ENCODE data around the gene ITGB6. TPM values are rescaled to one million over a fixed set of nuclear protein-coding genes. Genes with fewer than 3 reads are reported as not detected.

ITGB6 gene
- total RNA-seq, 1 donor from 2014 or later = 17.2 TPM

DNA sequence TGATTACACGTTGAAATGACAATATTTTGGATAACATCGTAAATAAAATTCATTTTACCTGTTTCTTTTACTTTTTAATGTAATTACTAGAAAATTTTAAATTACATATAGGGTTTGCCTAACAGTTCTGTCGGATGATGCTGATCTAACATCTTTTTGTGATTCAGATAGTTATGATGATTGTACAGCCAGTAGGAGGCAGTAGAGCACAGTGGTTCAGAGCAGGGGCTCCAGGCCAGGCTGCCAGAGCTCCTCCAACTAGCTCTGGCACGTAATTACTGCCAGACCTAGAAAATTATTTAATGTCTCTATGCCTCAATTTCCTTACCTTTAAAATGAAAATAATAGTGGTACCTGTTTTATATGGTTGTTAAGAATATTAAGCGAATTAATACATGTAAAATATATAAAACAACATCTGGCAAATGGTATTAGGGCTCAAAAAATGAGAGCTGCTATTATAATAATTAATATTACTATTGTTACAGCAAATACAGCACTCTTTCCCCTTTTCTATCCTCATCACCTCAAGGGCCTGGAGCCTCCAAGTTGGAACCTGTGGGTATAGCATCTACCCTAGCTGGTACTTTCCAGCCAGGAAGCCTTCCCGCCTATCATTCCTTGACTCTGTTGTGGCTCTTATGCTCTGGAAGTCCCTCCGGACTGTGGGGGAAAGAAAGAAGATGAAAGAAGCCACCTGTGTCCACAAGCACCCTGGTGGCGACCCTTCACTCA lies 90.0 kb downstream of the ITGB6 start:
- no peaks in the 10 kb centered on the region for H3K36me3 ChIP-seq
- H3K4me1 ChIP-seq = peaks cover 5% of the 10 kb centered on the region
- H3K9me3 ChIP-seq = no peaks in the 10 kb centered on the region
- peak overlapping the region; percentile 56 for H3K27ac ChIP-seq
- TF ChIP-seq, protein P1, sequence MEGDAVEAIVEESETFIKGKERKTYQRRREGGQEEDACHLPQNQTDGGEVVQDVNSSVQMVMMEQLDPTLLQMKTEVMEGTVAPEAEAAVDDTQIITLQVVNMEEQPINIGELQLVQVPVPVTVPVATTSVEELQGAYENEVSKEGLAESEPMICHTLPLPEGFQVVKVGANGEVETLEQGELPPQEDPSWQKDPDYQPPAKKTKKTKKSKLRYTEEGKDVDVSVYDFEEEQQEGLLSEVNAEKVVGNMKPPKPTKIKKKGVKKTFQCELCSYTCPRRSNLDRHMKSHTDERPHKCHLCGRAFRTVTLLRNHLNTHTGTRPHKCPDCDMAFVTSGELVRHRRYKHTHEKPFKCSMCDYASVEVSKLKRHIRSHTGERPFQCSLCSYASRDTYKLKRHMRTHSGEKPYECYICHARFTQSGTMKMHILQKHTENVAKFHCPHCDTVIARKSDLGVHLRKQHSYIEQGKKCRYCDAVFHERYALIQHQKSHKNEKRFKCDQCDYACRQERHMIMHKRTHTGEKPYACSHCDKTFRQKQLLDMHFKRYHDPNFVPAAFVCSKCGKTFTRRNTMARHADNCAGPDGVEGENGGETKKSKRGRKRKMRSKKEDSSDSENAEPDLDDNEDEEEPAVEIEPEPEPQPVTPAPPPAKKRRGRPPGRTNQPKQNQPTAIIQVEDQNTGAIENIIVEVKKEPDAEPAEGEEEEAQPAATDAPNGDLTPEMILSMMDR (IDR thresholded peaks at IDR 0.05) = peak; percentile 69 to 86 (median 71)
- TF ChIP-seq POLR2AphosphoS5 (IDR thresholded peaks at IDR 0.05; ENCODE audit: insufficient read depth in 1 of 2, low read depth in 1 of 2) (no peak), POLR2A (IDR thresholded peaks at IDR 0.05) (no peak)
- intact Hi-C loops (cut with DNase I) = loop anchor here (5.0 kb wide), 1 partner anchor 877 kb away; no protein-coding TSS in a partner anchor
- H3K4me3 ChIP-seq = no peak overlapping the region
- no peak for DNase-seq (ENCODE audit: extremely low spot score in 2 of 2)
- H3K27me3 ChIP-seq = no peaks in the 10 kb centered on the region

DNA sequence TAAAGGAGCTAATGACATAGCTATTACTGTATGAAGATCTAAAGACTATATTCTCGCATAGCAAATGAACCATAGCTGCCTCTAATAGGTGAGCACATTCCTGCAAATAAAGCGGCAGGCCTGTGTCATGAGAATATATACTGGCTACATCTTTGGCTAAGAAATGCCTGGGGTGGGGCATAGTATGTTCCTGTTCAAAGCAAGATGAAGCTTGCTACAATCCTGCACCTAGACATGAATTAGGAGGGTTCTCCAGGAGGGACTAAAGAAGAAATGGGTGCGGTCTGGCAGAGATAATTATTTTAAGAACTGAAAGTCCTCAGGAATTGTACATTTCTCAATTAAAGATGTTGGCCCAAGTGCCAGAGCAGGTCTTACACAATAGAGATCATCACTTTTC lies 90.8 kb downstream of the ITGB6 start:
- Histone ChIP-seq H3K9me3 (no peaks in the 10 kb centered on the region), H3K36me3 (no peaks in the 10 kb centered on the region), H3K27me3 (no peaks in the 10 kb centered on the region), H3K27ac (no peak overlapping the region), H3K4me1 (peaks cover 5% of the 10 kb centered on the region), H3K4me3 (no peak overlapping the region)
- DNase-seq (ENCODE audit: extremely low spot score in 2 of 2) = no peak
- intact Hi-C loops (cut with DNase I) = no loop called here
- TF ChIP-seq POLR2AphosphoS5 (IDR thresholded peaks at IDR 0.05; ENCODE audit: insufficient read depth in 1 of 2, low read depth in 1 of 2) = no peak
- TF ChIP-seq POLR2A (IDR thresholded peaks at IDR 0.05) = no peak
- TF ChIP-seq, protein P1 (IDR thresholded peaks at IDR 0.05) = no peak

DNA sequence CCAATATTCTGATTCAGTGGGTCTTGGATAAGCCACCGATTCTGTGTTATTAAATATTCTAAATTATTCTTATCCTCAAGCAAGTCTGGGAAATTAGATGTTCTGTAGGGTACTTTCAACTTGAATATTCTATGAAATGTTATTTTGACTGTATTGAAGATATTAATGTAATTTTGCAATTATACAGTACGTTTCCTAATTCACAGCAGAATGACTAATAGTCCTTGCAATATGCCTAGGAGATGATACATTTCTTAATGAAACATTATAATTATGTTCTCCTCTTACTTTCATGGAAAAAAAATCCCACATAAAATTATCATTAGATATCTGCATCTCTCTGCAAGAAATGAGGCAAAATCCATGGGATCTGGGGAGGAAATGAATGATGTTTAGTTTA lies 91.4 kb downstream of the ITGB6 start:
- Histone ChIP-seq H3K4me3 (no peak overlapping the region), H3K27ac (no peak overlapping the region), H3K9me3 (no peaks in the 10 kb centered on the region), H3K36me3 (no peaks in the 10 kb centered on the region), H3K4me1 (peaks cover 5% of the 10 kb centered on the region), H3K27me3 (no peaks in the 10 kb centered on the region)
- DNase-seq (ENCODE audit: extremely low spot score in 2 of 2) = no peak
- intact Hi-C loops (cut with DNase I) = no loop called here
- TF ChIP-seq POLR2AphosphoS5 (IDR thresholded peaks at IDR 0.05; ENCODE audit: insufficient read depth in 1 of 2, low read depth in 1 of 2) = no peak
- TF ChIP-seq, protein P1 (IDR thresholded peaks at IDR 0.05) = no peak
- TF ChIP-seq POLR2A (IDR thresholded peaks at IDR 0.05) = no peak

DNA sequence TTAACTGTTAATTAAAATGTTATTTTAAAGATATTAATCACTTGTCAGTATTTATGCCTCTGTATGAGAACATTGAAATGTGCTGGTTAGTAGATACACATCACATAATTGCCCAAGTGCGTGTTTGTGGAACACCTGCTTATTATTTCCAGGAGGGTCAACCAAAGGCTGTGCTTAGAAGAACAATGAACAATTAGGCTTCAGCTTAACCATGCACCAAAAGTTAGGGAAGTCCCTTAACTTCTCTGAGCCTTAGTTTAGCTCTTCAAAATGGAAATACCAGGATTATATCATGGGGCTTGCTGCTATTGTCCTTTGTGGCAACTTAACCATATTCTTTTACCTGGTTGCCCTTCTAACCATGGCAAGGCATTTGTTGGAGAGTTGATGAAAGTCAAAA lies 94.7 kb downstream of the ITGB6 start:
- Histone ChIP-seq H3K27me3 (no peaks in the 10 kb centered on the region), H3K9me3 (no peaks in the 10 kb centered on the region), H3K27ac (no peak overlapping the region), H3K4me1 (peaks cover 2% of the 10 kb centered on the region), H3K4me3 (no peak overlapping the region), H3K36me3 (no peaks in the 10 kb centered on the region)
- TF ChIP-seq, protein P1 (IDR thresholded peaks at IDR 0.05) = no peak
- TF ChIP-seq POLR2A (IDR thresholded peaks at IDR 0.05) = no peak
- TF ChIP-seq POLR2AphosphoS5 (IDR thresholded peaks at IDR 0.05; ENCODE audit: insufficient read depth in 1 of 2, low read depth in 1 of 2) = no peak
- intact Hi-C loops (cut with DNase I) = no loop called here
- no peak for DNase-seq (ENCODE audit: extremely low spot score in 2 of 2)

DNA sequence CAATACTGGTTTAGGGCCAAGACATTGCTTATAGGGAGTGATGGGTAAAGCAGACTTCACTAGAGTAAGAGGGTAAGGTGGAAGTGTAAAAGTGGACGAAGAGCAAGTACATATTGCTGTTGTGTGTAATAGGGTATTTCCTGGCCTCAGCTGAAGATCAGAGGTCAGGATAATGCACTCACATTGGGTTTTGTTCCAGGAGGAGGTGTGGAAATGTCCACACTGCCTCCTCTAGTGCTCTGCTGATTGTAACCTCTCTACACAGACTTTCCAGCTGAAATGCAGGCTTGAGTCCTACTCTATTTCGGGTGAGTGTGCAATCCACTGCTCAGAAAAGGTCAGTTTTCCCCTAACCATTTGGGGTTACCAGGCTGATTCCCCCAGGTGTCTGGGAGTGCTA lies 96.0 kb downstream of the ITGB6 start:
- Histone ChIP-seq H3K9me3 (no peaks in the 10 kb centered on the region), H3K36me3 (no peaks in the 10 kb centered on the region), H3K4me3 (no peak overlapping the region), H3K27me3 (no peaks in the 10 kb centered on the region), H3K27ac (no peak overlapping the region), H3K4me1 (no peaks in the 10 kb centered on the region)
- intact Hi-C loops (cut with DNase I) = no loop called here
- no peak for DNase-seq (ENCODE audit: extremely low spot score in 2 of 2)
- TF ChIP-seq, protein P1 (IDR thresholded peaks at IDR 0.05) = no peak
- TF ChIP-seq POLR2A (IDR thresholded peaks at IDR 0.05) (no peak), POLR2AphosphoS5 (IDR thresholded peaks at IDR 0.05; ENCODE audit: insufficient read depth in 1 of 2, low read depth in 1 of 2) (no peak)

Data from vagina (tissue), 2 donors.